ENCODE measurements around the gene GALE. TPM values are rescaled to one million over a fixed set of nuclear protein-coding genes. Genes with fewer than 3 reads are reported as not detected.
"Not testable (repeated sequence)": the region's sequence is repeated elsewhere in the genome, so short reads cannot be mapped to it uniquely, and the experiment has no call there.

Gene GALE
- total and polyA plus RNA-seq, 2 donors (not counting 3 experiments of a cell fraction or from before 2014, with no cell fraction given): 42.9 to 64.7 TPM

DNA sequence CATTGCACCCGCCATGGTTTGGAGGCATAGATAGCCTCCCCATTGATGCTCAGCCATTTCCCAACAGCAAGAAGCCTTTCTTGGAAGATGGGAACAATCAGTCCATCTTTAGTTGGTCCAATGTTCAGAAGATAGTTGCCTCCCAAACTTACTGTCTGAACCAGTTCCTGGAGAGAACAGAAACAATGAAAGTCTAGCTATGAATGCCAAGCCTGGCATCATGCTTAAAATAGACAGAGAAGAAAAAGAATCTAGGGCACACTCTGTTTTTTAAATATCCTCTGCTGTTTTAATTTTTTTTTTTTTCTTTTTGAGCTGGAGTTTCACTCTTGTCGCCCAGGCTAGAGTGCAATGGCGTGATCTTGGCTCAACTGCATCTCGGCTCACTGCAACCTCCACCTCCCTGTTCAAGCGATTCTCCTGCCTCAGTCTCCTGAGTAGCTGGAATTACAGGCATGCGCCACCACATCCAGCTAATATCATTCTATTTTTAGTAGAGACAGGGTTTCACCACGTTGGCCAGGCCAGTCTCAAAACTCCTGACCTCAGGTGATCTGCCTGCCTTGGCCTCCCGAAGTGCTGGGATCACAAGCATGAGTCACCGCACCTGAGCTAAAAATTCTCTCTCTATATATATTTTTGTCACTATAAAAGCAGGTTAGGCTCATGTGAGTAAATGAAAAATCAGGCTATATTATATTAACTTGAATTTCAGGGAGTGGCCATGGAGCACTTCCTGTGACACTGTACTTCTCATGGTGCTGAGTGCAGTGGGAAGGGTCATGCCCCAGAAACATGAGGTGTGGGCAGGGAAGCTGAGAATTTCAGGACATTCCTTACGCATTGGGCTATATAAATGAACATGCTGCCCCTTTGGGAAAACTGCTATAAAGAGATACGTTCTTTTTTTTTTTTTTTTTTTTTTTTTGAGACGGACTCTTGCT, 48.4 kb upstream of the GALE start:
- ChIA-PET CTCF (interaction anchor here (1.7 to 1.9 kb wide), 2 partner anchors 38 to 77 kb away, joined by 4 to 6 read pairs; no protein-coding TSS in a partner anchor), POLR2A (no interaction called here)
- H3K9ac ChIP-seq (replicated peaks; ENCODE audit: extremely low read depth, insufficient read depth, low read length): no peak overlapping the region
- H3K4me3 ChIP-seq (replicated peaks in 1 of 3; ENCODE audit: insufficient read depth in 1 of 3, low read depth in 1 of 3, low read length in 3 of 3): no peak overlapping the region
- H3K36me3 ChIP-seq (ENCODE audit: control insufficient read depth in 2 of 2, extremely low read depth in 1 of 2, insufficient read depth in 2 of 2, low read length in 2 of 2): no peaks in the 10 kb centered on the region
- DNase-seq (ENCODE audit: low read depth, low spot score) (no peak), FAIRE-seq (no peak)
- H3K9me3 ChIP-seq (replicated peaks; ENCODE audit: control insufficient read depth, insufficient read depth, low read length): no peaks in the 10 kb centered on the region
- dilution Hi-C loops (cut with MboI; ENCODE audit: extremely low pct_ligation_motif_present, low sequenced_read_pairs) (no loop called here), intact Hi-C loops (cut with micrococcal nuclease) (no loop called here)
- no TSS peak for BruUV-seq (replicated peaks)
- no peak overlapping the region for H3K4me2 ChIP-seq (ENCODE audit: insufficient read depth, low read length)
- H2AFZ ChIP-seq (ENCODE audit: low read depth, low read length): no peak overlapping the region
- H3K27ac ChIP-seq (ENCODE audit: insufficient read depth, low read depth, low read length): no peak overlapping the region
- no peaks in the 10 kb centered on the region for H3K9me1 ChIP-seq (replicated peaks; ENCODE audit: control insufficient read depth, extremely low read depth, insufficient read depth, low read length)
- no peaks in the 10 kb centered on the region for H4K20me1 ChIP-seq (replicated peaks; ENCODE audit: control insufficient read depth, extremely low read depth, insufficient read depth, low read length)
- TF ChIP-seq MYC (IDR thresholded peaks at IDR 0.05; ENCODE audit: low read depth, low read length): no peak
- no peaks in the 10 kb centered on the region for H3K4me1 ChIP-seq (ENCODE audit: control insufficient read depth, extremely low read depth, insufficient read depth, low read length)
- no peaks in the 10 kb centered on the region for H3K79me2 ChIP-seq (ENCODE audit: control insufficient read depth, insufficient read depth, low read length)
- H3K27me3 ChIP-seq (ENCODE audit: control insufficient read depth in 2 of 2, insufficient read depth in 2 of 2, low read length in 2 of 2): no peaks in the 10 kb centered on the region

DNA sequence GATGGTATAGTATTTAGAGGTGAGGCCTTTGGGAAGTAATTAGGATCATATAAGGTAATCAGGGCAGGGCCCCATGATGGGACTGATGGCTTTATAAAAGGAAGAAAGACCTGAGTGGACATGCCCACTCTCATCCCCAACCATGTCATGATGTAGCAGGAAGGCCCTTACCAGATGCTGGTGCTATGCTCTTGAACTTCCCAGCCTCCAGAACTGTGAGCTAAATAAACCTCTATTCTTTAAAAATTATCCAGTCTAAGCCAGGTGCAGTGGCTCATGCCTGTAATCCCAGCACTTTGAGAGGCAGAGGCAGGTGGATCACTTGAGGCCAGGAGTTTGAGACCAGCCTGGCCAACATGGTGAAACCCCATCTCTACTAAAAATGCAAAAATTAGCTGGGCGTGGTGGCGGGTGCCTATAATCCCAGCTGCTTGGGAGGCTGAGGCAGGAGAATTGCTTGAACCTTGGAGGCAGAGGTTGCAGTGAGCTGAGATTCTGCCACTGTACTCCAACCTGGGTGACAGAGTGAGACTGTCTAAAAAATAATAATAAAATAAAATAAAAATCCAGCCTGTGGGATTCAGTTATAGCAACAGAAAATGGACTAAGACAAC, 47.0 kb upstream of the GALE start:
- H3K4me3 ChIP-seq (replicated peaks in 1 of 3; ENCODE audit: insufficient read depth in 1 of 3, low read depth in 1 of 3, low read length in 3 of 3); dilution Hi-C loops (cut with MboI; ENCODE audit: extremely low pct_ligation_motif_present, low sequenced_read_pairs); H3K4me2 ChIP-seq (ENCODE audit: insufficient read depth, low read length); H2AFZ ChIP-seq (ENCODE audit: low read depth, low read length); POLR2A ChIA-PET; H3K36me3 ChIP-seq (ENCODE audit: control insufficient read depth in 2 of 2, extremely low read depth in 1 of 2, insufficient read depth in 2 of 2, low read length in 2 of 2); H3K27ac ChIP-seq (ENCODE audit: insufficient read depth, low read depth, low read length); H3K27me3 ChIP-seq (ENCODE audit: control insufficient read depth in 2 of 2, insufficient read depth in 2 of 2, low read length in 2 of 2); intact Hi-C loops (cut with micrococcal nuclease); DNase-seq (ENCODE audit: low read depth, low spot score); FAIRE-seq; BruUV-seq (replicated peaks); H3K79me2 ChIP-seq (ENCODE audit: control insufficient read depth, insufficient read depth, low read length); H3K9me1 ChIP-seq (replicated peaks; ENCODE audit: control insufficient read depth, extremely low read depth, insufficient read depth, low read length); H4K20me1 ChIP-seq (replicated peaks; ENCODE audit: control insufficient read depth, extremely low read depth, insufficient read depth, low read length); H3K9ac ChIP-seq (replicated peaks; ENCODE audit: extremely low read depth, insufficient read depth, low read length); H3K9me3 ChIP-seq (replicated peaks; ENCODE audit: control insufficient read depth, insufficient read depth, low read length); H3K4me1 ChIP-seq (ENCODE audit: control insufficient read depth, extremely low read depth, insufficient read depth, low read length): not testable (repeated sequence)
- CTCF ChIA-PET: interaction anchor here (1.7 kb wide), 1 partner anchor 76 kb away, joined by 6 read pairs; no protein-coding TSS in a partner anchor

Data from endothelial cell of umbilical vein (primary cell).